Activated CD8-positive, alpha-beta memory T cell treated with anti-CD3 and anti-CD28 coated beads, Interleukin-2, amount 10 ng/mL, durations not matched to agents 7 days and 5 days (primary cell): ENCODE data around the gene NQO2. TPM values are rescaled to one million over a fixed set of nuclear protein-coding genes. Genes with fewer than 3 reads are reported as not detected.
"Not testable (repeated sequence)": the region's sequence is repeated elsewhere in the genome, so short reads cannot be mapped to it uniquely, and the experiment has no call there.

Experiments
- ATAC-seq: fragments of 150-1000 bp; cut with Tn5 transposase; one replicate; pipeline ENCODE4 v1.10.0; 2021; ENCODE audit warnings: moderate library complexity
- CTCF ChIA-PET: fragments of 350-600 bp; sonication (Branson Sonifier 250); formaldehyde crosslinking; loops from one replicate; lab custom pipeline; 2021; ENCODE audit warnings: antibody characterized with exemption; lab: Charles Lee
- DNase-seq: peaks from one replicate; pipeline ENCODE4 v3.0.0-alpha.2; 2020
- H3K27ac Mint-ChIP-seq: one replicate; pipeline ENCODE4 v1.8.0; 2021; ENCODE audit warnings: mild to moderate bottlenecking, mixed read lengths
- H3K27me3 Mint-ChIP-seq: one replicate; pipeline ENCODE4 v1.8.0; 2021; ENCODE audit warnings: mixed read lengths
- H3K36me3 Mint-ChIP-seq: one replicate; pipeline ENCODE4 v1.8.0; 2021; ENCODE audit warnings: mild to moderate bottlenecking, mixed read lengths
- H3K4me1 Mint-ChIP-seq: one replicate; pipeline ENCODE4 v1.8.0; 2021; ENCODE audit warnings: mixed read lengths
- H3K4me3 Mint-ChIP-seq: one replicate; pipeline ENCODE4 v1.8.0; 2021; ENCODE audit warnings: mild to moderate bottlenecking, moderate library complexity, mixed read lengths
- H3K9me3 Mint-ChIP-seq: one replicate; pipeline ENCODE4 v1.8.0; 2022; ENCODE audit warnings: low read depth, mixed read lengths
- total RNA-seq, 2 experiments: library from RNA; stranded (reverse); gene quantifications; one replicate each; pipeline ENCODE4 v1.2.3, GENCODE V29; 2021

NQO2 gene
- total RNA-seq, 2 experiments from 2014 or later: 11.9 to 14.5 TPM

DNA sequence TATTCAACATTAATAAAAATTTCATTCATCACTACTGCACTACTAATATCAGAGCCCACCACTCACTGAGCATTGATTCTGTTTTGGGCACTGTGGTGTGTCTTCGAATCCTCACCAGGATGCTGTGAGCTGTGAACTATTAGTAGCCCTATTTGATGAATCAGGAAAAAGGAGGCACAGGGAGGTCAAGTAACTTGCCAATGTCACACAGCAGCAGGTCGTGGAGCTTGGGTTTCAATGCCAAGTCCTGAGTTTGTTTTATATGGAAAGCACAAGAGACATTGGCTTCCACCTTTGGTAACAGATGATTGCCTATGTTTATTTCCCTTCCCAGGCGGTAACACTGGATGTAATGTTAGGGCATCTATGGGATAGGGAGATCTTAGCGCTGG, 15.0 kb downstream of the NQO2 start:
- Mint-ChIP-seq H3K9me3 (peaks cover 16% of the 10 kb centered on the region), H3K36me3 (peaks cover 62% of the 10 kb centered on the region), H3K4me1 (peaks cover 14% of the 10 kb centered on the region), H3K27me3 (no peaks in the 10 kb centered on the region), H3K27ac (no peak overlapping the region), H3K4me3 (no peak overlapping the region)
- CTCF ChIA-PET: interaction anchor here (1.1 to 3.7 kb wide), 2 partner anchors 13 to 39 kb away, joined by 3 to 15 read pairs; no protein-coding TSS in a partner anchor
- DNase-seq (no peak), ATAC-seq (no peak)

DNA sequence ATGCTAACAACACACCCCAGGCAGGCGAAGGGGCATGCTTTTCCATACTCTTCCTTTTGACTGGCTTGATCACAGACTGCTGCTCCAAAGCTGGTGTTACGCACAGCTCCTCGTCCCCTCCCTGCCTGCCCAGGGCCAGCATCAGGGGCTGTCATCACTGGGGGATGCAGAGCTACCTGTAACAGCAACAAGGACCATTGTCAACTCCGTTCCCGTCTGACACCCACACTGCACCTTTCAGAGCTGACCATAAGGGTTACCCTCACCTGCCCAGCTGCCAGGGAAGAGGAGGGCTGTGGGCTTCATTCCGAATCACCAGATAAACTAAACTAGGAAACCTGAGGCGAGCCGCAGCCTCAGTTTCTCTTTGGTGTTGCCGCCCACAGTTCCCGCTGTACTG, 15.4 kb downstream of the NQO2 start:
- H3K36me3 Mint-ChIP-seq: peaks cover 62% of the 10 kb centered on the region
- no peak overlapping the region for H3K4me3 Mint-ChIP-seq
- peaks cover 15% of the 10 kb centered on the region for H3K9me3 Mint-ChIP-seq
- ATAC-seq (no peak), DNase-seq (no peak)
- H3K4me1 Mint-ChIP-seq: peaks cover 18% of the 10 kb centered on the region
- no peak overlapping the region for H3K27ac Mint-ChIP-seq
- H3K27me3 Mint-ChIP-seq: no peaks in the 10 kb centered on the region
- CTCF ChIA-PET: interaction anchor here (1.1 to 3.7 kb wide), 2 partner anchors 13 to 38 kb away, joined by 3 to 15 read pairs; no protein-coding TSS in a partner anchor

DNA sequence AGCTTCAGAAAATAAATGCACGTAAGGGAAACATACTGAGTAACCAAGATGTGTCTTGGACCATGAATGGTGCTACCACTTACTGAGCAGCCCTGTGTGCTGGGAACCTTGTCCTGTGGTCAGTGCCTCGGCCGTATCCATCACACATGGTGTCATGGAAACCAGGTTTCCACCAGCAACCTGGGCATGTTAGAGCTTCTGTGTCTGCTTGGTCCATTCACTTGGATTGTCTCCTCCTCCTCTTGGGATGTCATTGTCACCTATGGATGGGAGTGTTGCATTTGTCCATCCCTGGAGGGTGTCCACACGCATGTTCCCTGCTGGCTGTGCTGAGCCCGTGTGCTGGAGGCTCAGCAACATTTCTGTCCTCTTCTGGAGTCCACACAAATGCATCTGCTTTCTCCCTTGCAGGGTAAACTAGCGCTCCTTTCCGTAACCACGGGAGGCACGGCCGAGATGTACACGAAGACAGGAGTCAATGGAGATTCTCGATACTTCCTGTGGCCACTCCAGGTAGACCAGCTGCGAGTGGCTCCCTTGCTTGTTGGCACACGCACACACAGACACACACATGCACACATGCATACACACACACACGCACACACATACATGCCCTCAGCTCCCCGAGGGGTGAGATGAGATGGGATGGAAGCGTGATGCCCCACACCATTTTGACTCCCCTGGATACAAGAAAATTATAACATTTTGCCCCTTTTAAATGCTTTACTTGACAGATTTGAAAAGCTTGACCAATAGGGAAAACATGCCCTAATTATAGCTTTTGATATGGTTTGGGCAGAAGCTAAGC, 17.0 kb downstream of the NQO2 start:
- Mint-ChIP-seq H3K27ac (no peak overlapping the region), H3K27me3 (no peaks in the 10 kb centered on the region), H3K9me3 (peaks cover 5% of the 10 kb centered on the region), H3K4me3 (no peak overlapping the region), H3K36me3 (peaks cover 55% of the 10 kb centered on the region), H3K4me1 (peaks cover 23% of the 10 kb centered on the region)
- DNase-seq: no peak
- CTCF ChIA-PET: interaction anchor here (1.1 to 3.7 kb wide), 3 partner anchors 13 to 37 kb away, joined by 3 to 15 read pairs (median 3); no protein-coding TSS in a partner anchor
- ATAC-seq: no peak

DNA sequence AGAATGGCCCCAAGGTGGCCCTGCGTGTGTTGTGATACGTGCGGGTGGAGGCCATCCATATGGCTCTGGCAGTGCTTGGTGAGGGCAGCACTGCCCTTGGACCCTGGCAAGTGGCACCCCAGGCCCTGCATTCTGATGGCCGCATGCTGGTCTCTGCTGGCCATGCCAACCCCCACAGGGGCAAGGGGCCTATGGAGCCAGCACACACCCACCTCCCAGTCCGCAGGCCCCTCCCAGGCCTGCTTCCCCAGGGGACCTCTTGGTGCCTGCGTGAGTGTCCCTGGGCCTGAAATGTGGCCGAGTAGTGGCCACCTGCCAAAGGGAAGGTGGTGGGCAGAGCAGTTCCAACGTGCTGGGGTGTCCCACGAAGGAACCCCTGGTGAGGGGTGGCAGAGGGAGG, 17.6 kb downstream of the NQO2 start:
- peaks cover 25% of the 10 kb centered on the region for H3K4me1 Mint-ChIP-seq
- H3K4me3 Mint-ChIP-seq: no peak overlapping the region
- no peak overlapping the region for H3K27ac Mint-ChIP-seq
- DNase-seq (no peak), ATAC-seq (no peak)
- CTCF ChIA-PET: interaction anchor here (1.5 to 3.7 kb wide), 2 partner anchors 15 to 37 kb away, joined by 3 to 15 read pairs; no protein-coding TSS in a partner anchor
- H3K27me3 Mint-ChIP-seq: no peaks in the 10 kb centered on the region
- peaks cover 52% of the 10 kb centered on the region for H3K36me3 Mint-ChIP-seq
- H3K9me3 Mint-ChIP-seq: no peaks in the 10 kb centered on the region

- no peak for ATAC-seq
- CTCF ChIA-PET: interaction anchor here (1.0 to 1.9 kb wide), 3 partner anchors 11 to 35 kb away, joined by 4 to 6 read pairs (median 4); no protein-coding TSS in a partner anchor
- no peak for DNase-seq
- Mint-ChIP-seq H3K4me1 (peaks cover 33% of the 10 kb centered on the region), H3K27ac (no peak overlapping the region), H3K9me3 (no peaks in the 10 kb centered on the region), H3K27me3 (no peaks in the 10 kb centered on the region), H3K36me3 (peaks cover 48% of the 10 kb centered on the region), H3K4me3 (no peak overlapping the region)
Observed at GRCh38 chr6:3019065-3019464, 19.4 kb downstream of the NQO2 start.

DNA sequence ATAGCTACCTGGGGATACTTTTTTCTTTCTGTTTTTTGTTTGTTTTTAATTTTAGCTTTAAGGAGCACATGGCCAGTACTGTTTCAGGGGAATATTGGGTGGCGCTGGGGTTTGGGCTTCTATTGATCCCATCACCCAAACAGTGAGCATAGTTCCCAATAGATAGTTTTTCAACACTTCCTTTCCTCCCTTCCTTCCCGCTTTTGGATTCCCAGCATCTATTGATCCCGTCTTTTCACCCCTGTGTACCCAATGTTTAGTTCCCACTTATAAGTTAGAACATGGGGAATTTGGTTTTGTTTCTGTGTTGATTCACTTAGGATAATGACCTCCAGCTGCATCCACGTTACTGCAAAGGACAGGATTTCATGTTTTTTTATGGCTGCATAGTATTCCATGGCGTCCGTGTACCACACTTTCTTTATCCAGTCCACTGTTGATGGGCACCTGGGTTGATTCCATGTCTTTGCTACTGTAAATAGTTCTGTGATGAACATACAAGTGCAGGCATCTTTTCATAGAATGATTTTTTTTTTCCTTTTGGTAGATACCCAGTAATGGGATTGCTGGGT, 20.1 kb downstream of the NQO2 start:
- Mint-ChIP-seq H3K27me3 (no peaks in the 10 kb centered on the region), H3K4me3 (no peak overlapping the region), H3K27ac (no peak overlapping the region), H3K9me3 (no peaks in the 10 kb centered on the region), H3K36me3 (peaks cover 48% of the 10 kb centered on the region), H3K4me1 (peaks cover 39% of the 10 kb centered on the region)
- no peak for ATAC-seq
- no peak for DNase-seq
- CTCF ChIA-PET: interaction anchor here (1.0 to 1.9 kb wide), 6 partner anchors 10 to 34 kb away, joined by 3 to 12 read pairs (median 4); no protein-coding TSS in a partner anchor

DNA sequence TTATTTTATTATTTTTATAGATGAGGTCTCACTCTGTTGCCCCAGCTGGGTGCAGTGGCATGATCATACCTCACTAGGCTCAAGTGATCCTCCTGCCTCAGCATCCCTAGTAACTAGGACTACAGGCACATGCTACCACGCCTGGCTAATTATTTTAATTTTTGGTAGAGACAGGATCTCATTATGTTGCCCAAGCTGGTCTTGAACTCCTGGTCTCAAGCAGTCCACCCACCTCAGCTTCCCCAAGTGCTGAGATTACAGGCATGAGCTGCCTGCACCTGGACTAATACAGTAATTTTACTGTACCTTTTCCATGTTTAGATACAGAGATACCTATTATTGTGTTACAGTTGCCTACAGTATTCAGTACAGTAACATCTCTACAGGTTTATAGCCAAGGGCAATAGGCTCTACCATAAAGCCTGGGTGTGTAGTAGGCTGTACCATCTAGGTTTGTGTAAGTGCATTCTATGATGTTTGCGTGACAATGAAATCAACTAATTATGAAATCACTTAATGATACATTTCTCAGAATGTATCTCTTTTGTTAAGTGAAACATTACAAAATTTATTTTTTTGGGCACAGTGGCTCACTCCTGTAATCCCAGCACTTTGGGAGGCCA, 21.4 kb downstream of the NQO2 start:
- H3K9me3 Mint-ChIP-seq, ATAC-seq, H3K27me3 Mint-ChIP-seq, H3K4me3 Mint-ChIP-seq, H3K27ac Mint-ChIP-seq, DNase-seq: not testable (repeated sequence)
- Mint-ChIP-seq H3K4me1 (peaks cover 51% of the 10 kb centered on the region), H3K36me3 (peaks cover 44% of the 10 kb centered on the region)
- CTCF ChIA-PET: interaction anchor here (1.2 to 1.9 kb wide), 4 partner anchors 9 to 24 kb away, joined by 3 to 12 read pairs (median 4); no protein-coding TSS in a partner anchor

- Mint-ChIP-seq H3K36me3 (peaks cover 34% of the 10 kb centered on the region), H3K27ac (peak overlapping the region; percentile 90), H3K4me3 (peak overlapping the region; percentile 79), H3K4me1 (peaks cover 65% of the 10 kb centered on the region), H3K27me3 (no peaks in the 10 kb centered on the region), H3K9me3 (no peaks in the 10 kb centered on the region)
- peak; percentile 74 for DNase-seq
- peak; percentile 26 for ATAC-seq
- CTCF ChIA-PET: interaction anchor here (1.5 to 6.0 kb wide), 3 partner anchors 23 to 33 kb away, joined by 5 to 56 read pairs (median 7); partner anchors contain the start of gene NQO2
Observed at GRCh38 chr6:3022765-3023662, 23.3 kb downstream of the NQO2 start.

DNA sequence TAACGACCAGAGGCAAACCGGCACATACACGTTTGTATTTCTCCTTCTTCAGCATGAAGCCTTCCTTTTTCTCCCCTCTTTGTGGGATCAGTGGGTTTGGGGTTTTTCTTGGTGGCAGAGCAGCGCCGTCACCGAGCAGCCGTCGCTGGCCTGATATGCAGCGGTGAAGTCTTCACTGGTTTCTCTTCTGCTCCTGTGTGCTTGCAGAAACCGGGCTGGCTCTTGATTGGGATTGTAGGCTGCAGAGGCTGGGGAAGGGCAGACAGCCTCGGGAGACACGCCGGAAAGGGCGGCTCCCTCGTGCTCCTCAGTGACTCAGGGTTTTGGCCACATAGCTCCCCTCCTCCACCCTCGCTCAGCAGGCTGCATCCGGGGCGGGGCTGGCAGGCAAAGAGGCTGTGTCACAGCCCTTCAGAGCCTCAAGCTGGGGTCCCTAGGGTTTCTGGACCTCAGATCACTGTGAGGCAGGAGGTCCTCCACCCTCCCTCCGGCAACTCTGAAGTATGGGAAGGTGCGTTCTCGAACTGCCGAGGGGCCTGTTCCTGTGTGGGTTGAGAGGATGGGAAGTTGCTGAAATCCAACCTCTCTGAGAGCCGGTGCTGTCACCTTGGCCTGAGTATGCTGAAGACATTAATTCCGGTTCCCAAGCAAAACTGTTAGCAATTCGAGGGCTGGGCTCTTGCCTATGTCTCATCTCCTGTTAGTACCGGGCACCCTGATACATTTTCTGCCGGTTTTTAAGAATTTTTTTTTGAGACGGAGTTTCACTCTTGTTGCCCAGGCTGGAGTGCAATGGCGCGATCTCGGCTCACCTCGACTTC, 24.2 kb downstream of the NQO2 start:
- CTCF ChIA-PET: interaction anchor here (1.5 to 6.0 kb wide), 3 partner anchors 24 to 34 kb away, joined by 5 to 56 read pairs (median 7); partner anchors contain the start of gene NQO2
- Mint-ChIP-seq H3K4me3 (peak overlapping the region; percentile 79), H3K27me3 (peaks cover 5% of the 10 kb centered on the region), H3K36me3 (peaks cover 31% of the 10 kb centered on the region), H3K27ac (peak overlapping the region; percentile 90), H3K4me1 (peaks cover 67% of the 10 kb centered on the region), H3K9me3 (no peaks in the 10 kb centered on the region)
- ATAC-seq: peak; percentile 93
- peak; percentile 96 for DNase-seq

- DNase-seq: peak; percentile 77
- Mint-ChIP-seq H3K27ac (peak overlapping the region; percentile 89), H3K4me1 (peaks cover 56% of the 10 kb centered on the region), H3K9me3 (no peaks in the 10 kb centered on the region), H3K27me3 (peaks cover 24% of the 10 kb centered on the region), H3K4me3 (peak overlapping the region; percentile 45), H3K36me3 (peaks cover 12% of the 10 kb centered on the region)
- ATAC-seq: no peak
- CTCF ChIA-PET: interaction anchor here (0.8 to 6.0 kb wide), 6 partner anchors 9 to 37 kb away, joined by 3 to 56 read pairs (median 6); partner anchors contain the start of gene NQO2
Observed at GRCh38 chr6:3026791-3027626, 27.3 kb downstream of the NQO2 start.

- not testable (repeated sequence) for ATAC-seq
Observed at GRCh38 chr6:3028156-3028555, 28.5 kb downstream of the NQO2 start.

More at GRCh38 chr6:3028156-3028555, 28.5 kb downstream of the NQO2 start:
- DNase-seq, H3K36me3 Mint-ChIP-seq, H3K4me3 Mint-ChIP-seq, H3K27ac Mint-ChIP-seq, H3K9me3 Mint-ChIP-seq: not testable (repeated sequence)
- Mint-ChIP-seq H3K27me3 (peaks cover 27% of the 10 kb centered on the region), H3K4me1 (peaks cover 48% of the 10 kb centered on the region)
- CTCF ChIA-PET: interaction anchor here (0.8 to 1.2 kb wide), 2 partner anchors 26 to 27 kb away, joined by 3 to 5 read pairs; no protein-coding TSS in a partner anchor
